GM10248 (cell line): ENCODE data around the gene PHOSPHO2.

ENCODE experiments used
- CTCF ChIA-PET: fragments of 300-600 bp; sonication (Branson Sonifier 250); formaldehyde crosslinking; extraction: SDS; loops from one replicate; lab custom pipeline; 2021; ENCODE audit warnings: antibody characterized with exemption; lab: Yijun Ruan, JAX
- POLR2A ChIA-PET: fragments of 350-650 bp; sonication (Branson Sonifier 250); formaldehyde crosslinking; extraction: SDS; loops from one replicate; lab custom pipeline; 2020; ENCODE audit warnings: antibody characterized with exemption; lab: Yijun Ruan, JAX
- DNase-seq: peaks from one replicate; pipeline ENCODE4 v3.0.0; 2012; ENCODE audit errors: extremely low spot score
- TF ChIP-seq, protein P1 (sequence below): IDR thresholded peaks from 2 replicates; pipeline ENCODE4 v1.5.1; 2012; ENCODE audit warnings: mild to moderate bottlenecking, low read depth; ENCODE audit errors: extremely low read depth, missing control alignments, control extremely low read depth

The PHOSPHO2 gene, protein sequence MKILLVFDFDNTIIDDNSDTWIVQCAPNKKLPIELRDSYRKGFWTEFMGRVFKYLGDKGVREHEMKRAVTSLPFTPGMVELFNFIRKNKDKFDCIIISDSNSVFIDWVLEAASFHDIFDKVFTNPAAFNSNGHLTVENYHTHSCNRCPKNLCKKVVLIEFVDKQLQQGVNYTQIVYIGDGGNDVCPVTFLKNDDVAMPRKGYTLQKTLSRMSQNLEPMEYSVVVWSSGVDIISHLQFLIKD

DNA sequence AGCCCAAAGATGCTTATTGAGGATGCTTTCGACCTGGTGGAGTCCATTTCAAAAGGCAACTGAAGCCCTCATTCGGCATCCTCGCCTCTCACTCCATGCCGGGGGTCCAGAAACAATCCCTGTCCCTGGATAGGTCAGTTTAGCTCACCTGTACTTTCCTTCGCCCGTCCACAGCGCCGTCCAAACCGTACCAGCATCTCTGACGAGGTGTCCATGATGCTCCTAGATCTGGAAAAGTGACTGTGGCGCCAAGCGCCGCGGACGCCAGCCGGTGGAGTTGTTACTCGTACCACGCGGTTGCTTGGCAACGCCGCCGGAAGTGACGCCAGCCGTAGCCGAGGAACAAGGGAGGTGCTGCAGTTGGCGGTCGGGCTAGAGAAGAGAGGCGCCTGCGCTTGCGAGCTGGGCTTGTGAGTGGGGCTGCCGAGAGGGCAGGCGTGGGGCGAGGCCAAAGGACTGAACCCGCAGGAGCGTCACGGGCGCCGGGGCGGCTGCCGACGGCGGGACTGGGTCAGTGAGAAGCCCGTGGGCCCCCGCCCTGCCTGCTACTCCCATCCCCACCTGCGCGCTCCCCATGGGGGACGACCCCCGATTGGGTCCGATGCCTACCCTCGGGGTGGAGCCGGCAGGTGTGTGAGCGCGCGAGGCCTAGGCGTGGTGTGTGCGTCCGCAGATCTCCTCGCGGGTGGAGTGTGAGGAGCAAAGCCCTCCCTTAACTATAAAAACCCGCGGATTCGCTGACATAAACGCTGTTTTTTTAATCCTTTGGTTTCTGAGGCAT, at the start of gene PHOSPHO2, which contains the start of gene CFAP210:
TSS of gene PHOSPHO2 (plus strand) at position 357 of the 781 bp plus-strand sequence. CDS start 6,503 bp downstream, outside the sequence.
TSS of gene CFAP210 (minus strand) at position 293 of the 781 bp plus-strand sequence. CDS start at position 215, 78 bp downstream.
- TF ChIP-seq, protein P1, sequence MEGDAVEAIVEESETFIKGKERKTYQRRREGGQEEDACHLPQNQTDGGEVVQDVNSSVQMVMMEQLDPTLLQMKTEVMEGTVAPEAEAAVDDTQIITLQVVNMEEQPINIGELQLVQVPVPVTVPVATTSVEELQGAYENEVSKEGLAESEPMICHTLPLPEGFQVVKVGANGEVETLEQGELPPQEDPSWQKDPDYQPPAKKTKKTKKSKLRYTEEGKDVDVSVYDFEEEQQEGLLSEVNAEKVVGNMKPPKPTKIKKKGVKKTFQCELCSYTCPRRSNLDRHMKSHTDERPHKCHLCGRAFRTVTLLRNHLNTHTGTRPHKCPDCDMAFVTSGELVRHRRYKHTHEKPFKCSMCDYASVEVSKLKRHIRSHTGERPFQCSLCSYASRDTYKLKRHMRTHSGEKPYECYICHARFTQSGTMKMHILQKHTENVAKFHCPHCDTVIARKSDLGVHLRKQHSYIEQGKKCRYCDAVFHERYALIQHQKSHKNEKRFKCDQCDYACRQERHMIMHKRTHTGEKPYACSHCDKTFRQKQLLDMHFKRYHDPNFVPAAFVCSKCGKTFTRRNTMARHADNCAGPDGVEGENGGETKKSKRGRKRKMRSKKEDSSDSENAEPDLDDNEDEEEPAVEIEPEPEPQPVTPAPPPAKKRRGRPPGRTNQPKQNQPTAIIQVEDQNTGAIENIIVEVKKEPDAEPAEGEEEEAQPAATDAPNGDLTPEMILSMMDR = no peak
- ChIA-PET CTCF (interaction anchor here (1.4 to 3.0 kb wide), 2 partner anchors 11 to 13 kb away, joined by 4 to 11 read pairs; no protein-coding TSS in a partner anchor), POLR2A (no interaction called here)
- peak; percentile 97 for DNase-seq

DNA sequence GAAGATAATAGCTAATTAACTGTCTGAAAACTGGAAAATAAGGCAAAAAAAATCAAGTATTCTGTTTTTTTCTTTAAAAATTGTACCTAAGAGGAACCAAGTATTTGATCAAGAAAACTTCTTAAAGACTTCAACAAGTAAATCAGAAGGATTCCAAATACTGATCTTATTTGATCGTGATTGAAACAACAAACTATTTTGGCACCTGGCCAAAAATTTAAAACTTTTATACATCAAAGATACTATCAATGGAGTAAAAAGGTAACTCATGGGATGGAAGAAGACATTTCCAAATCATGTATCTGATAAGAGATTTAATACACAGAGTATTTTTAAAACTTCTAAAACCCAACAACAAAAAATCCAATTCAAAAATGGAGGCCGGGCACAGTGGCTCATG, 46.8 kb upstream of the PHOSPHO2 start:
- DNase-seq = no peak
- CTCF ChIA-PET = no interaction called here
- POLR2A ChIA-PET = no interaction called here
- TF ChIP-seq, protein P1 = no peak

DNA sequence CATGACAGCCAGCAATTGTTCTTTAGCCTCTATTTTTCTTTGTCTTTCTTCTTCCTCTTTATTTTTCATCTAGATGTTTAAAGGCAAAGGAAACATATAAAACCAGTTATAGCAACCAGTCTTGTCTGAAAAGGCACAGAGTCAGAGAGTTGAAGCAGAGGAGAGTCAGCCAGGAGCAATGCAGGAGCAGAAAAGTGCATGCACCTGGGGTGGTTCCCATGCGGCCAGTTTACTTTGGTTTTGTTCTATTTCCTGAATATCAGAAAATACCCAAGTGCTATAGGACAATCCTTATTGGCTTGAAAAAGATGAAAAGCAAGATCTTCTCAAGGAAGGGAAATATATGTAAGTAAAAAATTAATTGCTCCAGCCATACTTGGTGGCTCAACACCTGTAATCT, 45.0 kb upstream of the PHOSPHO2 start:
- ChIA-PET CTCF (no interaction called here), POLR2A (no interaction called here)
- DNase-seq = no peak
- TF ChIP-seq, protein P1 = no peak

DNA sequence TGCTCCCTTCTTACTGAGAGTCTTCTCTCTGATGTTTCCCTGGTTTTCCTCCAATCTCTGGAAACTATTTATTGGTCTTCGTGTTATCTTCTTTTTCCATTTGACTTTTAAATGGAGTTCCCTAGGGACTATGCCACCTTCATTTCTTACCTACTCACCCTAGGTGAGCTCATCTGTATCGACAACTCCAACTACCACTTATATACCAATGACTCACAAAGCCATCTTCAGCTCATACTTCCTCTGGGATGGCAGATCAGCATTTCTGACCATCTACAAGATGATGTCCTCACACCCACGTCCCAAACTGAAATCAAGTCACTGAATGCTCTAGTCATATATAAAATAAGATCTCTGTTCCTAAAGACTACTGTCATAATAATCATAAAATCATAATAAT, 40.6 kb upstream of the PHOSPHO2 start:
- TF ChIP-seq, protein P1 = no peak
- DNase-seq = no peak
- POLR2A ChIA-PET = no interaction called here
- CTCF ChIA-PET = no interaction called here

DNA sequence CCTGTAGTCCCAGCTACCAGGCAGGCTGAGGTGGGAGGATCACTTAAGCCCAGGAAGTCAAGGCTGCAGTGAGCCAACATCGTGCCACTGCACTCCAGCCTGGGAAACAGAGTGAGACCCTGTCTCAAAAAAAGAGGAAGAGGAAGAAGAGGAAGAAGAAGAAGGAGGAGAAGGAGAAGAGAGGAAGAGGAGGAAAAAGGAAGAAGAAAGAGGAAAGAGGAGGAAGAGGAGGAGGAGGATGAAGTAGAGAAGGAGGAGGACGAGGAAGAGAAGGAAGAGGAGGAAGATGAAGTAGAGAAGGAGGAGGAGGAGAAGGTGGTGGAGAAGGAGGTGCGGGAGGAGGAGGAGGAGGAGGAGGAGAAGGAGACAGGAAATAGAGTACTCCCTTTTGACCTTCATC, 38.1 kb upstream of the PHOSPHO2 start:
- DNase-seq = no peak
- CTCF ChIA-PET = interaction anchor here (1.1 to 1.3 kb wide), 2 partner anchors 14 to 32 kb away, joined by 3 read pairs; no protein-coding TSS in a partner anchor
- TF ChIP-seq, protein P1 = no peak
- POLR2A ChIA-PET = no interaction called here

DNA sequence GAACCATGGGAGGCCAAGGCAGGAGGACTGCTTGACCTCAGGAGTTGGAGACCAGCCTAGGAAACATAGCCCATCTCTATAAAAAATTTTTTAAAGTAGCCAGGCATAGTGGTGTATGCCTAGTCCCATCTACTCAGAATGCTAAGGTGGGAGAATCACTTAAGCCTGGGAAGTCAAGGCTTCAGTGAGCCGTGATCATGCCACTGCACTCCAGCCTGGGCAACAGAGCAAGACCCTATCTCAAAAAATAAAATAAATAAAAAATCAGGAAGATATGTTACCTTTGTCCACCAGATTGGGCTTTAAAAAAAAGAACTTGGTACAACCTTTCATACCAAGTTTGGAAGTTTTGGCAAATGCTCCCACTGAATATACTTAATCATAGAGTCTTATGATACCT, 35.4 kb upstream of the PHOSPHO2 start:
- TF ChIP-seq, protein P1 = no peak
- DNase-seq = no peak
- CTCF ChIA-PET = no interaction called here
- POLR2A ChIA-PET = no interaction called here
